D721Med (cell line): ENCODE data around the gene GIPR.
A peak's percentile ranks its signal among the peaks of the same experiment; 100 is the strongest.
"Not testable (repeated sequence)": the region's sequence is repeated elsewhere in the genome, so short reads cannot be mapped to it uniquely, and the experiment has no call there.

Experiments used
- DNase-seq: peaks from one replicate; pipeline ENCODE4 v3.0.0; 2011; ENCODE audit warnings: low spot score; ENCODE audit not compliant: insufficient read length
- FAIRE-seq: peaks from 2 replicates; lab custom pipeline; 2011; peaks lifted over from hg19 to GRCh38; lab: Jason Lieb, UNC
- TF ChIP-seq, protein P1 (sequence below): IDR thresholded peaks from 2 replicates; pipeline ENCODE4 v1.5.1; 2012; ENCODE audit warnings: mild to moderate bottlenecking, control low read depth; ENCODE audit not compliant: insufficient read depth; ENCODE audit errors: missing control alignments

The GIPR gene

GRCh38 chr19:45681391-45682015, 13.5 kb downstream of the GIPR start:
- peak; percentile 89 for DNase-seq
- TF ChIP-seq, protein P1, sequence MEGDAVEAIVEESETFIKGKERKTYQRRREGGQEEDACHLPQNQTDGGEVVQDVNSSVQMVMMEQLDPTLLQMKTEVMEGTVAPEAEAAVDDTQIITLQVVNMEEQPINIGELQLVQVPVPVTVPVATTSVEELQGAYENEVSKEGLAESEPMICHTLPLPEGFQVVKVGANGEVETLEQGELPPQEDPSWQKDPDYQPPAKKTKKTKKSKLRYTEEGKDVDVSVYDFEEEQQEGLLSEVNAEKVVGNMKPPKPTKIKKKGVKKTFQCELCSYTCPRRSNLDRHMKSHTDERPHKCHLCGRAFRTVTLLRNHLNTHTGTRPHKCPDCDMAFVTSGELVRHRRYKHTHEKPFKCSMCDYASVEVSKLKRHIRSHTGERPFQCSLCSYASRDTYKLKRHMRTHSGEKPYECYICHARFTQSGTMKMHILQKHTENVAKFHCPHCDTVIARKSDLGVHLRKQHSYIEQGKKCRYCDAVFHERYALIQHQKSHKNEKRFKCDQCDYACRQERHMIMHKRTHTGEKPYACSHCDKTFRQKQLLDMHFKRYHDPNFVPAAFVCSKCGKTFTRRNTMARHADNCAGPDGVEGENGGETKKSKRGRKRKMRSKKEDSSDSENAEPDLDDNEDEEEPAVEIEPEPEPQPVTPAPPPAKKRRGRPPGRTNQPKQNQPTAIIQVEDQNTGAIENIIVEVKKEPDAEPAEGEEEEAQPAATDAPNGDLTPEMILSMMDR = peak; percentile 73
- no peak for FAIRE-seq

DNA sequence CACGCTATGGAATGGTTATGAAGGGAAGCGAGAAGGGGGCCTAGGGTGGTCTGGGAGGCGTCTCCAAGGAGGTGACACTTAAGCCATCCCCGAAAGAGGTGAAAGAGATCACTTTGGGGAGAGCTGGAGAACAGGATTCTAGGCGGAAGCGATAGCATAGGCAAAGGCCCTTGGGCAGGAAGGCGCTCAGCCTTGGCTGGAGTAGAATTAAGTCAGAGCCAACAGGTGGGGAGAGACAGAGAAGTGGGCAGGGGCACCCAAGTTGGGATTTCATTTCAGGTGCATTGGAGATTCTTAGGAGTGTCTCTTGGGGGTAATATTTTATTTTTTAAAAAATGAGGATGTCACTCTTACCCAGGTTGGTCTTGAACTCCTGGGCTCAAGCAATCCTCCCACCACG, 14.1 kb downstream of the GIPR start:
- DNase-seq = no peak
- TF ChIP-seq, protein P1 = no peak
- no peak for FAIRE-seq

DNA sequence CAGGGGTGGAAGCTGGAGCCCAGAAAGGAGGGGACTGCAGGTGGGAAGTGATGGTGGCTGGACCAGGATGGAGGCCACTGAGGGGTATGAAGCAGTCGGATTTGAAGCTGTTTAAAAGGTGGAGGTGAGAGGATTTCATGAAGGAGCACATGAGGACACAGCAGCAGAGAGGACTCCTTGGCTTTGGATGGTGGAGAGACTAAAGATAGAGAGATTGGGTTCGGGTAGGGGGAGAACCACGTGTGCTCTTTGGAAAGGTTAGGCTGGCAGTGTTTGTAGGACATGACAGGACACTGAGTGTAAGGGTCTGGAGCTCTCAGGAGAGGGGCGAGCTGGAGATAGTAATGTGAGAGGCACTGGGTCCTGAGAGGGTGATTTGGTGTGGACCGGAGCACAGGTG, 14.9 kb downstream of the GIPR start:
- DNase-seq (no peak), FAIRE-seq (no peak)

DNA sequence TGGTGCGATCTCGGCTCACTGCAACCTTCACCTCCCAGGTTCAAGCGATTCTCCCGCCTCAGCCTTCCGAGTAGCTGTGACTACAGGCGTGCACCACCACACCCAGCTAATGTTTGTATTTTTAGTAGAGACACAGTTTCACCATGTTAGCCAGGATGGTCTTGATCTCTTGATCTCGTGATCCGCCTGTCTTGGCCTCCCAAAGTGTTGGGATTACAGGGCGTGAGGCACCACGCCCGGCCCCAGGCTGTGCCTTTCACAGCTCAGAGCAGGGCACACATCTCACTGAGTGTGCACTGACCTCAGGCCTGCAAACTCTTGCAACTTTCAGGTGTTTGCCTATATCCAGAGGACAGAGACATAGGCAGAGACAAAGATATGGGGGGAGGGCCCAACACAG, 17.0 kb downstream of the GIPR start:
- not testable (repeated sequence) for FAIRE-seq, DNase-seq

More for the DNA sequence above, 14.9 kb downstream of the GIPR start:
- TF ChIP-seq, protein P1 = no peak

- DNase-seq = no peak
- TF ChIP-seq, protein P1 = no peak
- FAIRE-seq = no peak
Measured at GRCh38 chr19:45687599-45687998, 19.6 kb downstream of the GIPR start.

DNA sequence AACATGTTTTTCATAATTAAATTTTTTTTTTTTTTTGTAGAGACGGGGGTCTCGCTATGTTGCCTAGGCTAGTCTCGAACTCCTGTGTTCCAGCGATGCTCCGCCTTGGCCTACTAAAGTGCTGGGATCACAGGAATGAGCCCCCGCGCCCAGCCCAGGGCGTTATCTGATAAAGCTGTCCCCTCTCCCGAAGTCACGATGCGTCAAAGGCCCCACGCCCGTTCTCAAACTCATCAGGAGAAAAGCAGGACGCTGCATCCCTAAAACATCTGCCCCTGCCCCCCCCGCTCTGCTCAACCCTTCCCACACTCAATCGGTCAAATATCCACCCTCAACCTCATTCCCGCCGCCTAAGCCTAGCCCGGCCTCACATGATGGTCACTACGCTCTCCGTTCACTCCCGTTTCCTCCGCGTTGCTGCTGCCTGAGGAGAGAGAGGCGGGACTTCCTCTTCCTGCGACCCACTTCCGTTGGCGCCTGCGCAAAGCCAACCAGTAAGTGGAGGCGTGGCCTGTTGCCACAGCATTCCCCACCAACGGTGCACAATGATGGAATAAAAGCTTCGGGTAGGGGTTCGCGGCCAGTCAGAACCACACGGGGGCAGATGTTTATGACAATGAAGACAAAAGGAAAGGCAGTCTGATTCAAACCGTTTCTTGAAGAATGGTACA, 23.6 kb downstream of the GIPR start, which contains the start of gene SNRPD2:
Gene SNRPD2, minus strand, starts transcription at position 438 of the 671 bp plus-strand sequence. Its CDS starts 65 bp downstream, at position 373.
- TF ChIP-seq, protein P1 = no peak
- peak; percentile 63 for DNase-seq
- no peak for FAIRE-seq

- DNase-seq = peak; percentile 90
- peak; percentile 58 for FAIRE-seq
- TF ChIP-seq, protein P1 = no peak
Measured at GRCh38 chr19:45692187-45693105, 24.4 kb downstream of the GIPR start, which contains the start of gene QPCTL. QPCTL (plus strand) TSS chr19:45692666; CDS start chr19:45692704, 38 bp downstream.
